Erythroblast (primary cell): ENCODE results near the gene GPR37L1.

Experiments
- GATA1 ChIP-seq: IDR thresholded peaks from 2 replicates; pipeline ENCODE4 v1.6.1; 2011; ENCODE audit warnings: low read depth, mild to moderate bottlenecking, control low read depth, low read length, moderate library complexity
- POLR2A ChIP-seq: IDR thresholded peaks from 2 replicates; pipeline ENCODE4 v1.6.1; 2011; ENCODE audit warnings: mild to moderate bottlenecking, low read length

DNA sequence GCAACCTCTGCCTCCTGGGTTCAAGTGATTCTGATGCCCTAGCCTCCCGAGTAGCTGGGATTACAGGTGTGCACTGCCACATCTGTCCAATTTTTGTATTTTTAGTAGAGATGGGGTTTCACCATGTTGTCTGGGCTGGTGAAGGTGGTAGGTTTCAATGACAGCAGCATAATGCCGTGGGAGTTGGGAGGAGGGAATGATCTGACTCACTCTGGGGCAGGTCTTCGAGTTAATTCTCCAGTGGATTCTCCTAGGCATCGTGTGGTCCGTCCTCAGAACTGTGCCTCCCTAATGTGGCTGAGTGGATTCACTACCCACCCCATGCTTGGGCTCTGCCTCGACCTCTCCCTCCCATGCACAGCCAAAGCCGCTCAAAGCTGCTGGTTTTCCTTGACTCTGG lies 1.7 kb upstream of the GPR37L1 start:
- no peak for TF ChIP-seq POLR2A
- no peak for TF ChIP-seq GATA1
